ENCODE results near the gene SMIM24. TPM values are rescaled to one million over a fixed set of nuclear protein-coding genes. Genes with fewer than 3 reads are reported as not detected.

The SMIM24 gene
- total and polyA plus RNA-seq, 2 donors (not counting 1 experiment from before 2014, with no cell fraction given): not detected

GRCh38 chr19:3452171-3452941 is 28.0 kb downstream of the SMIM24 start:
- DNase-seq (no peak), ATAC-seq (ENCODE audit: low read depth) (no peak)
- no peaks in the 10 kb centered on the region for H3K4me1 ChIP-seq (ENCODE audit: control insufficient read depth in 2 of 2, insufficient read depth in 2 of 2, low read length in 2 of 2)
- no peak overlapping the region for H3K27ac ChIP-seq (ENCODE audit: low read length in 2 of 2)
- H2AFZ ChIP-seq (ENCODE audit: insufficient read depth, low read depth, low read length, poor library complexity, severe bottlenecking): no peak overlapping the region
- Mint-ChIP-seq H3K4me1 (no peaks in the 10 kb centered on the region), H3K4me3 (no peak overlapping the region), H3K9me3 (ENCODE audit: insufficient read depth) (no peaks in the 10 kb centered on the region), H3K27ac (no peak overlapping the region), H3K27me3 (no peaks in the 10 kb centered on the region)
- no peak overlapping the region for H3K4me3 ChIP-seq (ENCODE audit: control extremely low read depth in 1 of 5, extremely low read depth in 1 of 5, insufficient read depth in 1 of 5, low read depth in 2 of 5, low read length in 4 of 5)
- no peak for TF ChIP-seq EZH2 (IDR thresholded peaks at IDR 0.05; ENCODE audit: borderline replicate concordance, insufficient read depth, low read depth, low read length, poor library complexity, severe bottlenecking)
- no peak for TF ChIP-seq CTCF (IDR thresholded peaks at IDR 0.05)
- H3K27me3 ChIP-seq (replicated peaks in 1 of 4; ENCODE audit: control extremely low read depth in 1 of 4, control insufficient read depth in 3 of 4, insufficient read depth in 4 of 4, low read length in 3 of 4): no peaks in the 10 kb centered on the region
- no peak overlapping the region for H3K4me2 ChIP-seq (replicated peaks; ENCODE audit: low read depth, low read length, poor library complexity, severe bottlenecking)
- no peak overlapping the region for H3K9ac ChIP-seq (ENCODE audit: low read length)
- H3K9me3 ChIP-seq (ENCODE audit: control extremely low read depth in 1 of 3, control insufficient read depth in 2 of 3, insufficient read depth in 1 of 3, low read length in 2 of 3): no peaks in the 10 kb centered on the region
- no peaks in the 10 kb centered on the region for H3K79me2 ChIP-seq (ENCODE audit: control insufficient read depth, insufficient read depth, low read length)
- no peaks in the 10 kb centered on the region for H4K20me1 ChIP-seq (ENCODE audit: control insufficient read depth, insufficient read depth, low read length, poor library complexity, severe bottlenecking)
- ChIA-PET POLR2A (interaction anchor here (0.7 kb wide), 1 partner anchor 109 kb away, joined by 11 read pairs; no protein-coding TSS in a partner anchor), CTCF (interaction anchor here (0.6 to 0.7 kb wide), 2 partner anchors 20 to 159 kb away, joined by 3 to 4 read pairs; no protein-coding TSS in a partner anchor)
- intact Hi-C loops (cut with micrococcal nuclease): no loop called here
- WGBS (ENCODE audit: insufficient coverage): 96% methylated on average over 32 of the region's 38 CpGs
- peaks cover 0 to 27% of the 10 kb centered on the region in 2 experiments for H3K36me3 ChIP-seq (replicated peaks in 1 of 2; ENCODE audit: control extremely low read depth in 1 of 2, control insufficient read depth in 1 of 2, extremely low read depth in 1 of 2, insufficient read depth in 2 of 2, low read length in 1 of 2)

GRCh38 chr19:3451451-3451866 is 28.9 kb downstream of the SMIM24 start:
- intact Hi-C loops (cut with micrococcal nuclease): no loop called here
- Histone ChIP-seq H3K4me3 (ENCODE audit: control extremely low read depth in 1 of 5, extremely low read depth in 1 of 5, insufficient read depth in 1 of 5, low read depth in 2 of 5, low read length in 4 of 5) (no peak overlapping the region), H4K20me1 (ENCODE audit: control insufficient read depth, insufficient read depth, low read length, poor library complexity, severe bottlenecking) (no peaks in the 10 kb centered on the region), H3K9me3 (ENCODE audit: control extremely low read depth in 1 of 3, control insufficient read depth in 2 of 3, insufficient read depth in 1 of 3, low read length in 2 of 3) (no peaks in the 10 kb centered on the region), H3K9ac (ENCODE audit: low read length) (no peak overlapping the region), H2AFZ (ENCODE audit: insufficient read depth, low read depth, low read length, poor library complexity, severe bottlenecking) (no peak overlapping the region), H3K27ac (ENCODE audit: low read length in 2 of 2) (no peak overlapping the region), H3K4me1 (ENCODE audit: control insufficient read depth in 2 of 2, insufficient read depth in 2 of 2, low read length in 2 of 2) (no peaks in the 10 kb centered on the region), H3K27me3 (replicated peaks in 1 of 4; ENCODE audit: control extremely low read depth in 1 of 4, control insufficient read depth in 3 of 4, insufficient read depth in 4 of 4, low read length in 3 of 4) (no peaks in the 10 kb centered on the region), H3K36me3 (replicated peaks in 1 of 2; ENCODE audit: control extremely low read depth in 1 of 2, control insufficient read depth in 1 of 2, extremely low read depth in 1 of 2, insufficient read depth in 2 of 2, low read length in 1 of 2) (peaks cover 0 to 25% of the 10 kb centered on the region in 2 experiments), H3K4me2 (replicated peaks; ENCODE audit: low read depth, low read length, poor library complexity, severe bottlenecking) (no peak overlapping the region), H3K79me2 (ENCODE audit: control insufficient read depth, insufficient read depth, low read length) (no peaks in the 10 kb centered on the region)
- ATAC-seq (ENCODE audit: low read depth) (no peak), DNase-seq (no peak)
- TF ChIP-seq EZH2 (IDR thresholded peaks at IDR 0.05; ENCODE audit: borderline replicate concordance, insufficient read depth, low read depth, low read length, poor library complexity, severe bottlenecking): no peak
- TF ChIP-seq CTCF (IDR thresholded peaks at IDR 0.05): no peak
- POLR2A ChIA-PET: interaction anchor here (0.7 kb wide), 1 partner anchor 108 kb away, joined by 11 read pairs; no protein-coding TSS in a partner anchor
- no peaks in the 10 kb centered on the region for H3K4me1 Mint-ChIP-seq
- H3K4me3 Mint-ChIP-seq: no peak overlapping the region
- no peaks in the 10 kb centered on the region for H3K9me3 Mint-ChIP-seq (ENCODE audit: insufficient read depth)
- H3K27ac Mint-ChIP-seq: no peak overlapping the region
- CTCF ChIA-PET: interaction anchor here (0.7 kb wide), 2 partner anchors 15 to 158 kb away, joined by 4 read pairs; no protein-coding TSS in a partner anchor
- no peaks in the 10 kb centered on the region for H3K27me3 Mint-ChIP-seq
- WGBS (ENCODE audit: insufficient coverage): 86% methylated on average over 7 of the region's 10 CpGs

All from B cell (primary cell).